Fibroblast of lung (primary cell): ENCODE results near the gene TBC1D9. TPM values are rescaled to one million over a fixed set of nuclear protein-coding genes. Genes with fewer than 3 reads are reported as not detected.

Experiments
- DNase-seq, 2 donors: peaks; one replicate each; pipeline versions ENCODE4 v3.0.0 to v3.0.0-alpha.2; 2010; ENCODE audit warnings: low read depth in 2 of 2
- H2AFZ ChIP-seq: 2 replicates; pipeline ENCODE4 v1.5.1; 2012; ENCODE audit warnings: low read length, control low read depth, inconsistent platforms
- H3K27ac ChIP-seq: 2 replicates; pipeline ENCODE4 v1.5.1; 2011; ENCODE audit warnings: low read length, control low read depth; ENCODE audit not compliant: insufficient read depth
- H3K27me3 ChIP-seq: 2 replicates; pipeline ENCODE4 v1.5.1; 2011; ENCODE audit warnings: mild to moderate bottlenecking, low read length; ENCODE audit not compliant: control insufficient read depth, insufficient read depth
- H3K36me3 ChIP-seq: 2 replicates; pipeline ENCODE4 v1.5.1; 2011; ENCODE audit warnings: low read length; ENCODE audit not compliant: control insufficient read depth, insufficient read depth
- H3K4me1 ChIP-seq: 2 replicates; pipeline ENCODE4 v1.5.1; 2011; ENCODE audit warnings: low read length; ENCODE audit not compliant: control insufficient read depth, insufficient read depth; ENCODE audit errors: extremely low read depth
- H3K4me2 ChIP-seq: 2 replicates; pipeline ENCODE4 v1.5.1; 2011; ENCODE audit warnings: low read length, control low read depth; ENCODE audit not compliant: insufficient read depth; ENCODE audit errors: extremely low read depth
- H3K4me3 ChIP-seq, 4 experiments: fragments of 200-600 bp in 1 of 4; sonication (generic) in 1 of 4; replicated peaks in 1 of 4; 2 replicates each; pipeline ENCODE4 v1.5.1; 2011 to 2016; ENCODE audit warnings: low read length in 4 of 4, low read depth in 3 of 4, mild to moderate bottlenecking in 3 of 4, control low read depth in 2 of 4, inconsistent platforms in 1 of 4, mixed read lengths in 1 of 4; ENCODE audit not compliant: insufficient read depth in 1 of 4; ENCODE audit errors: control extremely low read depth in 1 of 4
- H3K79me2 ChIP-seq: 2 replicates; pipeline ENCODE4 v1.5.1; 2012; ENCODE audit warnings: mild to moderate bottlenecking, low read length, inconsistent platforms; ENCODE audit not compliant: control insufficient read depth, insufficient read depth
- H3K9ac ChIP-seq: 2 replicates; pipeline ENCODE4 v1.5.1; 2011; ENCODE audit warnings: mild to moderate bottlenecking, low read length, control low read depth; ENCODE audit not compliant: insufficient read depth
- H3K9me3 ChIP-seq: 2 replicates; pipeline ENCODE4 v1.5.1; 2012; ENCODE audit warnings: low read depth, low read length; ENCODE audit not compliant: control insufficient read depth, insufficient read depth
- H4K20me1 ChIP-seq: 2 replicates; pipeline ENCODE4 v1.5.1; 2011; ENCODE audit warnings: low read length; ENCODE audit not compliant: control insufficient read depth, insufficient read depth; ENCODE audit errors: extremely low read depth
- CTCF ChIP-seq, 2 donors: IDR thresholded peaks in 1 of 2; conservative IDR thresholded peaks in 1 of 2; 1 replicate in 1 of 2; 2 replicates in 1 of 2; pipeline ENCODE4 v1.5.1; 2011 to 2012; ENCODE audit warnings: low read length in 2 of 2, control low read depth in 1 of 2, inconsistent platforms in 1 of 2, low read depth in 1 of 2, mild to moderate bottlenecking in 1 of 2
- EZH2 ChIP-seq: IDR thresholded peaks from 2 replicates; pipeline ENCODE4 v1.5.1; 2012; ENCODE audit warnings: low read length, control low read depth, mild to moderate bottlenecking; ENCODE audit errors: missing control alignments
- polyA plus RNA-seq, 2 donors: library from polyadenylated mRNA; depleted of rRNA in 1 of 2; stranded (reverse) in 1 of 2; unstranded in 1 of 2; fragments of >200 nt; gene quantifications; 2 replicates each; pipeline ENCODE4 v1.2.1, GENCODE V29; 2011 to 2012; ENCODE audit warnings: missing spikeins in 1 of 2
- total RNA-seq: library from RNA; depleted of rRNA; stranded (reverse); fragments of >200 nt; gene quantifications from 2 replicates; pipeline ENCODE4 v1.2.1, GENCODE V29; 2014

TBC1D9 gene
- total and polyA plus RNA-seq, 2 donors (not counting 1 experiment from before 2014, with no cell fraction given) = 18.6 to 36.3 TPM

- no peaks in the 10 kb centered on the region for H4K20me1 ChIP-seq
- TF ChIP-seq EZH2 (no peak), CTCF (conservative IDR thresholded peaks at IDR 0.05 in 1 of 2, IDR thresholded peaks at IDR 0.05 in 1 of 2; ENCODE audit: low read depth in 1 of 2, low read length in 2 of 2) (no peak)
These were observed 71.9 kb downstream of the TBC1D9 start for GRCh38 chr4:140684314-140684713.

DNA sequence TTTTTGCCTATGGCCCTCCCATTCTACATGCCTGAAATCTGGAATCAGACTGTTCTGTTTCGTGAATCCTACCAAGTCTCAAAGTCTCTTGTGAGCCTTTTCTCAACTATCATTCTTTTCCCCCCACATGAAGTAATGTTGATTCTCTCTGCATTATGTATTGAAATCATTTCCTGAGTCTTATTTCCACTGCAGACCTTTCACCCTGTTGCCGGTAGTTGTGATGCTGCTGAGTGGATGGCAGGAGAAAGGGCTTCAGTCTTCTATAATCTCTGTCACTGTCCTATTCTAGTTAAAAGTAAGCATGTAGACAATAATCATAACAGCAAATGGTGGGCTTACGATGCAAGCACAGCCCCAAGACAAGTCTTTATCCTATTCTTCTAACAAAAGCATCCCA is 75.0 kb downstream of the TBC1D9 start:
- H4K20me1 ChIP-seq = no peaks in the 10 kb centered on the region
- no peak overlapping the region for H3K4me2 ChIP-seq
- H3K27me3 ChIP-seq = no peaks in the 10 kb centered on the region
- H3K4me1 ChIP-seq = no peaks in the 10 kb centered on the region
- no peak for DNase-seq
- no peaks in the 10 kb centered on the region for H3K36me3 ChIP-seq
- no peak overlapping the region for H3K27ac ChIP-seq
- H3K9ac ChIP-seq = no peak overlapping the region
- no peaks in the 10 kb centered on the region for H3K9me3 ChIP-seq
- TF ChIP-seq CTCF (conservative IDR thresholded peaks at IDR 0.05 in 1 of 2, IDR thresholded peaks at IDR 0.05 in 1 of 2; ENCODE audit: low read depth in 1 of 2, low read length in 2 of 2) (no peak), EZH2 (no peak)
- no peaks in the 10 kb centered on the region for H3K79me2 ChIP-seq
- no peak overlapping the region for H2AFZ ChIP-seq
- no peak overlapping the region for H3K4me3 ChIP-seq

More at GRCh38 chr4:140684314-140684713, 71.9 kb downstream of the TBC1D9 start:
- Histone ChIP-seq H3K9me3 (no peaks in the 10 kb centered on the region), H3K4me2 (no peak overlapping the region), H3K27ac (no peak overlapping the region), H3K27me3 (no peaks in the 10 kb centered on the region), H2AFZ (no peak overlapping the region), H3K4me1 (peaks cover 5% of the 10 kb centered on the region), H3K79me2 (no peaks in the 10 kb centered on the region), H3K36me3 (no peaks in the 10 kb centered on the region), H3K9ac (no peak overlapping the region), H3K4me3 (no peak overlapping the region)
- DNase-seq = no peak

- no peak overlapping the region for H3K27ac ChIP-seq
- no peaks in the 10 kb centered on the region for H3K36me3 ChIP-seq
- H3K4me3 ChIP-seq = no peak overlapping the region
- no peaks in the 10 kb centered on the region for H4K20me1 ChIP-seq
- H3K27me3 ChIP-seq = no peaks in the 10 kb centered on the region
- H3K9ac ChIP-seq = no peak overlapping the region
- TF ChIP-seq EZH2 (no peak), CTCF (conservative IDR thresholded peaks at IDR 0.05 in 1 of 2, IDR thresholded peaks at IDR 0.05 in 1 of 2; ENCODE audit: low read depth in 1 of 2, low read length in 2 of 2) (no peak)
- no peaks in the 10 kb centered on the region for H3K9me3 ChIP-seq
- no peak overlapping the region for H3K4me2 ChIP-seq
- H2AFZ ChIP-seq = no peak overlapping the region
- DNase-seq = peak in 1 of 2 donors; percentile 8
- H3K79me2 ChIP-seq = no peaks in the 10 kb centered on the region
- H3K4me1 ChIP-seq = no peaks in the 10 kb centered on the region
These were observed 75.5 kb downstream of the TBC1D9 start for GRCh38 chr4:140680686-140681085.
